Measurements from ENCODE around the gene CGB5.

CGB5 gene

GRCh38 chr19:49019242-49019932 lies 24.3 kb upstream of the CGB5 start:
- H3K36me3 ChIP-seq (ENCODE audit: control insufficient read depth, low read length) = peaks cover 18% of the 10 kb centered on the region
- peak overlapping the region; percentile 68 for H3K4me2 ChIP-seq (ENCODE audit: low read length)
- no peaks in the 10 kb centered on the region for H3K9me2 ChIP-seq (replicated peaks; ENCODE audit: control insufficient read depth, low read length)
- H3K79me2 ChIP-seq (ENCODE audit: control insufficient read depth, low read length) = no peaks in the 10 kb centered on the region
- H3K4me1 ChIP-seq (ENCODE audit: control insufficient read depth, low read length) = peaks cover 45% of the 10 kb centered on the region
- TF ChIP-seq EZH2phosphoT487 (IDR thresholded peaks at IDR 0.05; ENCODE audit: borderline replicate concordance, low read length) (no peak), CTCF (IDR thresholded peaks at IDR 0.05; ENCODE audit: low read depth, low read length, poor library complexity, severe bottlenecking) (peak; percentile 46)
- peaks cover 14% of the 10 kb centered on the region for H3K27me3 ChIP-seq (ENCODE audit: control insufficient read depth, low read length)
- no peaks in the 10 kb centered on the region for H4K20me1 ChIP-seq (ENCODE audit: control insufficient read depth, insufficient read depth, low read depth, low read length)
- no peak overlapping the region for H3K27ac ChIP-seq (ENCODE audit: low read depth, low read length)
- H3K9me3 ChIP-seq (ENCODE audit: control insufficient read depth, insufficient read depth, low read length) = no peaks in the 10 kb centered on the region
- H3K4me3 ChIP-seq (ENCODE audit: low read length) = peak overlapping the region; percentile 65
- peaks cover 3% of the 10 kb centered on the region; the same call in 1 of the 2 replicates for H3F3A ChIP-seq (ENCODE audit: control insufficient read depth, insufficient read depth)

DNA sequence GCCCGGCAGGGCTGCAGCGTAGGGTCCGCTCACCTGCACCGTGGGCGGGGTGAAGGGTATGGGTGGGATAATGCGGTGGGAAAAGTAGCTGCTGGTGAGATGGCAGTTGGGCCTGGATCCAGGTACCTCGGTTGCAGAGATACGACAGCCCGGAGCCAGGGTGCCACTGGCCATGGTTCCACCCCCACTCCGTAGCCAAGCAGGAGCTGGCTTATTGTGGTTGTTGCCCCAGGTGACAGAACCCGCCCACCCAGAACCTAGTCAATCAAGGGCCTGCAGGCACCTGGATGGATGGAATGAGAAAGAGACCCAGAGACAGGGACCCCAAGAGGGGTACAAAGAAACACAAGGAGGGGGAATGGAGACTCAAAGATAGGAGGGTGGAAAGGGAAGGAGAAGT lies 23.3 kb upstream of the CGB5 start:
- peaks cover 3% of the 10 kb centered on the region; the same call in 1 of the 2 replicates for H3F3A ChIP-seq (ENCODE audit: control insufficient read depth, insufficient read depth)
- H3K79me2 ChIP-seq (ENCODE audit: control insufficient read depth, low read length) = no peaks in the 10 kb centered on the region
- H3K36me3 ChIP-seq (ENCODE audit: control insufficient read depth, low read length) = peaks cover 9% of the 10 kb centered on the region
- H3K4me1 ChIP-seq (ENCODE audit: control insufficient read depth, low read length) = peaks cover 45% of the 10 kb centered on the region
- TF ChIP-seq CTCF (IDR thresholded peaks at IDR 0.05; ENCODE audit: low read depth, low read length, poor library complexity, severe bottlenecking) (no peak), EZH2phosphoT487 (IDR thresholded peaks at IDR 0.05; ENCODE audit: borderline replicate concordance, low read length) (no peak)
- peaks cover 14% of the 10 kb centered on the region for H3K27me3 ChIP-seq (ENCODE audit: control insufficient read depth, low read length)
- H3K4me2 ChIP-seq (ENCODE audit: low read length) = peak overlapping the region; percentile 62
- peak overlapping the region; percentile 39; the same call in 1 of the 2 replicates for H3K4me3 ChIP-seq (ENCODE audit: low read length)
- H3K27ac ChIP-seq (ENCODE audit: low read depth, low read length) = no peak overlapping the region
- no peaks in the 10 kb centered on the region for H3K9me2 ChIP-seq (replicated peaks; ENCODE audit: control insufficient read depth, low read length)
- no peaks in the 10 kb centered on the region for H3K9me3 ChIP-seq (ENCODE audit: control insufficient read depth, insufficient read depth, low read length)
- H4K20me1 ChIP-seq (ENCODE audit: control insufficient read depth, insufficient read depth, low read depth, low read length) = no peaks in the 10 kb centered on the region

- no peaks in the 10 kb centered on the region for H3K79me2 ChIP-seq (ENCODE audit: control insufficient read depth, low read length)
- peaks cover 14% of the 10 kb centered on the region for H3K27me3 ChIP-seq (ENCODE audit: control insufficient read depth, low read length)
- peaks cover 45% of the 10 kb centered on the region for H3K4me1 ChIP-seq (ENCODE audit: control insufficient read depth, low read length)
- H3K36me3 ChIP-seq (ENCODE audit: control insufficient read depth, low read length) = peaks cover 2% of the 10 kb centered on the region; the same call in 1 of the 2 replicates
- H3K4me3 ChIP-seq (ENCODE audit: low read length) = peak overlapping the region; percentile 39
- H4K20me1 ChIP-seq (ENCODE audit: control insufficient read depth, insufficient read depth, low read depth, low read length) = no peaks in the 10 kb centered on the region
- H3K4me2 ChIP-seq (ENCODE audit: low read length) = peak overlapping the region; percentile 62
- no peaks in the 10 kb centered on the region for H3K9me3 ChIP-seq (ENCODE audit: control insufficient read depth, insufficient read depth, low read length)
- TF ChIP-seq CTCF (IDR thresholded peaks at IDR 0.05; ENCODE audit: low read depth, low read length, poor library complexity, severe bottlenecking) = no peak
- TF ChIP-seq EZH2phosphoT487 (IDR thresholded peaks at IDR 0.05; ENCODE audit: borderline replicate concordance, low read length) = no peak
- no peaks in the 10 kb centered on the region for H3K9me2 ChIP-seq (replicated peaks; ENCODE audit: control insufficient read depth, low read length)
- no peak overlapping the region for H3K27ac ChIP-seq (ENCODE audit: low read depth, low read length)
- H3F3A ChIP-seq (ENCODE audit: control insufficient read depth, insufficient read depth) = peaks cover 3% of the 10 kb centered on the region; the same call in 1 of the 2 replicates
These were observed 22.4 kb upstream of the CGB5 start for GRCh38 chr19:49020931-49021895.

Measured in DOHH2 (cell line).